CD4-positive, alpha-beta T cell treated with Interleukin-10 for 1 hour (primary cell): ENCODE data around the gene IL12A.

ENCODE experiments used
- DNase-seq: peaks from one replicate; pipeline ENCODE4 v3.0.0-alpha.2; 2020

IL12A gene

GRCh38 chr3:160038862-160039562 lies 50.4 kb downstream of the IL12A start:
- no peak for DNase-seq

GRCh38 chr3:160040181-160040580 lies 51.5 kb downstream of the IL12A start:
- DNase-seq = no peak

- DNase-seq = no peak
These were observed 52.8 kb downstream of the IL12A start for GRCh38 chr3:160041465-160041864.

- no peak for DNase-seq
These were observed 55.5 kb downstream of the IL12A start for GRCh38 chr3:160044121-160044520.
